NCI-H524 treated with DMSO at 0.1 percent for 48 hours (cell line): Measurements from ENCODE around the gene TMEM11.

ENCODE experiments used
- DNase-seq: peaks from one replicate; lab custom pipeline; 2025; lab: John Stamatoyannopoulos, UW

Gene TMEM11

GRCh38 chr17:21184570-21184969 lies 29.4 kb downstream of the TMEM11 start:
- DNase-seq, result no peak

- DNase-seq, result no peak
Measured at GRCh38 chr17:21183468-21183867, 30.5 kb downstream of the TMEM11 start.

- no peak for DNase-seq
Measured at GRCh38 chr17:21177854-21178600, 35.9 kb downstream of the TMEM11 start.

GRCh38 chr17:21177401-21177800 lies 36.6 kb downstream of the TMEM11 start:
- no peak for DNase-seq

- DNase-seq, result no peak
Measured at GRCh38 chr17:21176773-21177395, 37.1 kb downstream of the TMEM11 start.

- DNase-seq, result no peak
Measured at GRCh38 chr17:21174713-21175112, 39.2 kb downstream of the TMEM11 start.

- no peak for DNase-seq
Measured at GRCh38 chr17:21174186-21174585, 39.8 kb downstream of the TMEM11 start.

- DNase-seq, result no peak
Measured at GRCh38 chr17:21173543-21173942, 40.4 kb downstream of the TMEM11 start.

GRCh38 chr17:21172846-21173245 lies 41.1 kb downstream of the TMEM11 start:
- no peak for DNase-seq

- DNase-seq, result no peak
Measured at GRCh38 chr17:21171970-21172510, 41.9 kb downstream of the TMEM11 start.

GRCh38 chr17:21171309-21171922 lies 42.5 kb downstream of the TMEM11 start:
- no peak for DNase-seq

GRCh38 chr17:21170809-21171208 lies 43.2 kb downstream of the TMEM11 start:
- DNase-seq, result no peak

GRCh38 chr17:21169496-21169895 lies 44.5 kb downstream of the TMEM11 start:
- no peak for DNase-seq

GRCh38 chr17:21168555-21168865 lies 45.5 kb downstream of the TMEM11 start:
- no peak for DNase-seq

GRCh38 chr17:21167303-21167702 lies 46.7 kb downstream of the TMEM11 start:
- DNase-seq, result no peak

- no peak for DNase-seq
Measured at GRCh38 chr17:21166595-21167210, 47.3 kb downstream of the TMEM11 start.

GRCh38 chr17:21165922-21166594 lies 47.9 kb downstream of the TMEM11 start:
- DNase-seq, result no peak

GRCh38 chr17:21164620-21165019 lies 49.3 kb downstream of the TMEM11 start:
- DNase-seq, result no peak

- no peak for DNase-seq
Measured at GRCh38 chr17:21164216-21164615, 49.7 kb downstream of the TMEM11 start.

- no peak for DNase-seq
Measured at GRCh38 chr17:21163101-21163500, 50.9 kb downstream of the TMEM11 start.

GRCh38 chr17:21162394-21162775 lies 51.6 kb downstream of the TMEM11 start:
- no peak for DNase-seq
